ENCODE results near the gene ITPR3. TPM values are rescaled to one million over a fixed set of nuclear protein-coding genes. Genes with fewer than 3 reads are reported as not detected.

ITPR3 gene
- total RNA-seq, 4 donors from 2014 or later, result 105 to 262 (median 124) TPM

GRCh38 chr6:33610779-33611732 is 10.1 kb upstream of the ITPR3 start:
- H3K4me1 ChIP-seq, result peaks cover 0 to 17% (median 12%) of the 10 kb centered on the region in 4 donors
- peak; percentile 80 for DNase-seq
- H3K9me3 ChIP-seq, result no peaks in the 10 kb centered on the region
- in situ Hi-C loops (cut with MboI; ENCODE audit: low pct_ligation_motif_present in 1 of 4, low pct_unique_long_range_greater_than_20kb in 1 of 4, low sequenced_read_pairs in 3 of 4), result no loop called here
- peak overlapping the region; percentile 3 to 65 (median 32) for H3K27ac ChIP-seq
- 30 to 75% methylated on average over 2 to 20 of the region's 22 CpGs for WGBS, 2 donors (ENCODE audit: low coverage in 1 of 2)
- TF ChIP-seq, protein P1, sequence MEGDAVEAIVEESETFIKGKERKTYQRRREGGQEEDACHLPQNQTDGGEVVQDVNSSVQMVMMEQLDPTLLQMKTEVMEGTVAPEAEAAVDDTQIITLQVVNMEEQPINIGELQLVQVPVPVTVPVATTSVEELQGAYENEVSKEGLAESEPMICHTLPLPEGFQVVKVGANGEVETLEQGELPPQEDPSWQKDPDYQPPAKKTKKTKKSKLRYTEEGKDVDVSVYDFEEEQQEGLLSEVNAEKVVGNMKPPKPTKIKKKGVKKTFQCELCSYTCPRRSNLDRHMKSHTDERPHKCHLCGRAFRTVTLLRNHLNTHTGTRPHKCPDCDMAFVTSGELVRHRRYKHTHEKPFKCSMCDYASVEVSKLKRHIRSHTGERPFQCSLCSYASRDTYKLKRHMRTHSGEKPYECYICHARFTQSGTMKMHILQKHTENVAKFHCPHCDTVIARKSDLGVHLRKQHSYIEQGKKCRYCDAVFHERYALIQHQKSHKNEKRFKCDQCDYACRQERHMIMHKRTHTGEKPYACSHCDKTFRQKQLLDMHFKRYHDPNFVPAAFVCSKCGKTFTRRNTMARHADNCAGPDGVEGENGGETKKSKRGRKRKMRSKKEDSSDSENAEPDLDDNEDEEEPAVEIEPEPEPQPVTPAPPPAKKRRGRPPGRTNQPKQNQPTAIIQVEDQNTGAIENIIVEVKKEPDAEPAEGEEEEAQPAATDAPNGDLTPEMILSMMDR (IDR thresholded peaks at IDR 0.05), result no peak
- TF ChIP-seq POLR2A (IDR thresholded peaks at IDR 0.05) (no peak), POLR2AphosphoS5 (IDR thresholded peaks at IDR 0.05) (no peak), EP300 (IDR thresholded peaks at IDR 0.05; ENCODE audit: low read depth) (no peak)
- intact Hi-C loops (cut with DNase I; ENCODE audit: low total_unique reads), result no loop called here
- no peaks in the 10 kb centered on the region for H3K36me3 ChIP-seq
- no peak overlapping the region for H3K4me3 ChIP-seq
- H3K27me3 ChIP-seq, result no peaks in the 10 kb centered on the region

- no peaks in the 10 kb centered on the region for H3K27me3 ChIP-seq
- WGBS, 2 donors (ENCODE audit: low coverage in 1 of 2), result 77 to 86% methylated on average over 3 to 8 of the region's 8 CpGs
- no peak for DNase-seq
- in situ Hi-C loops (cut with MboI; ENCODE audit: low pct_ligation_motif_present in 1 of 4, low pct_unique_long_range_greater_than_20kb in 1 of 4, low sequenced_read_pairs in 3 of 4), result no loop called here
- no peaks in the 10 kb centered on the region for H3K36me3 ChIP-seq
- H3K9me3 ChIP-seq, result no peaks in the 10 kb centered on the region
- peaks cover 0 to 17% (median 12%) of the 10 kb centered on the region in 4 donors for H3K4me1 ChIP-seq
- H3K27ac ChIP-seq, result peak overlapping the region in 2 of 4 donors; percentile 13 to 14
- TF ChIP-seq POLR2AphosphoS5 (IDR thresholded peaks at IDR 0.05), result no peak
- TF ChIP-seq, protein P1 (IDR thresholded peaks at IDR 0.05), result no peak
- no peak for TF ChIP-seq POLR2A (IDR thresholded peaks at IDR 0.05)
- TF ChIP-seq EP300 (IDR thresholded peaks at IDR 0.05; ENCODE audit: low read depth), result no peak
- intact Hi-C loops (cut with DNase I; ENCODE audit: low total_unique reads), result no loop called here
- no peak overlapping the region for H3K4me3 ChIP-seq
Observed at GRCh38 chr6:33613146-33613794, 7.9 kb upstream of the ITPR3 start.

GRCh38 chr6:33613795-33614168 is 7.3 kb upstream of the ITPR3 start:
- in situ Hi-C loops (cut with MboI; ENCODE audit: low pct_ligation_motif_present in 1 of 4, low pct_unique_long_range_greater_than_20kb in 1 of 4, low sequenced_read_pairs in 3 of 4) (no loop called here), intact Hi-C loops (cut with DNase I; ENCODE audit: low total_unique reads) (no loop called here)
- DNase-seq, result peak; percentile 35
- Histone ChIP-seq H3K36me3 (no peaks in the 10 kb centered on the region), H3K27ac (peak overlapping the region in 2 of 4 donors; percentile 22 to 43), H3K4me3 (no peak overlapping the region), H3K9me3 (no peaks in the 10 kb centered on the region), H3K27me3 (no peaks in the 10 kb centered on the region), H3K4me1 (peaks cover under 1 to 20% (median 13%) of the 10 kb centered on the region in 4 donors)
- TF ChIP-seq EP300 (IDR thresholded peaks at IDR 0.05; ENCODE audit: low read depth) (no peak), POLR2AphosphoS5 (IDR thresholded peaks at IDR 0.05) (no peak), POLR2A (IDR thresholded peaks at IDR 0.05) (no peak)
- TF ChIP-seq, protein P1 (IDR thresholded peaks at IDR 0.05), result no peak
- WGBS, 2 donors (ENCODE audit: low coverage in 1 of 2), result 85% methylated on average over 9 of the region's 10 CpGs; no CpG with 5 or more reads in 1 of the 2 donors

GRCh38 chr6:33616113-33616512 is 5.0 kb upstream of the ITPR3 start:
- Histone ChIP-seq H3K27ac (no peak overlapping the region), H3K9me3 (no peaks in the 10 kb centered on the region), H3K36me3 (no peaks in the 10 kb centered on the region), H3K27me3 (no peaks in the 10 kb centered on the region), H3K4me1 (peaks cover 5 to 26% (median 17%) of the 10 kb centered on the region in 4 donors), H3K4me3 (no peak overlapping the region)
- no peak for DNase-seq
- TF ChIP-seq POLR2A (IDR thresholded peaks at IDR 0.05) (no peak), EP300 (IDR thresholded peaks at IDR 0.05; ENCODE audit: low read depth) (no peak), POLR2AphosphoS5 (IDR thresholded peaks at IDR 0.05) (no peak)
- TF ChIP-seq, protein P1 (IDR thresholded peaks at IDR 0.05), result no peak
- 96% methylated on average over 2 of the region's 2 CpGs; no CpG with 5 or more reads in 1 of the 2 donors for WGBS, 2 donors (ENCODE audit: low coverage in 1 of 2)
- in situ Hi-C loops (cut with MboI; ENCODE audit: low pct_ligation_motif_present in 1 of 4, low pct_unique_long_range_greater_than_20kb in 1 of 4, low sequenced_read_pairs in 3 of 4) (no loop called here), intact Hi-C loops (cut with DNase I; ENCODE audit: low total_unique reads) (no loop called here)

Data from transverse colon (tissue), 4 donors.